Measurements from ENCODE around the gene GPSM1. TPM values are rescaled to one million over a fixed set of nuclear protein-coding genes. Genes with fewer than 3 reads are reported as not detected.
A peak's percentile ranks its signal among the peaks of the same experiment; 100 is the strongest.

Gene GPSM1
- total RNA-seq, 1 experiment from 2014 or later: 14.2 TPM

DNA sequence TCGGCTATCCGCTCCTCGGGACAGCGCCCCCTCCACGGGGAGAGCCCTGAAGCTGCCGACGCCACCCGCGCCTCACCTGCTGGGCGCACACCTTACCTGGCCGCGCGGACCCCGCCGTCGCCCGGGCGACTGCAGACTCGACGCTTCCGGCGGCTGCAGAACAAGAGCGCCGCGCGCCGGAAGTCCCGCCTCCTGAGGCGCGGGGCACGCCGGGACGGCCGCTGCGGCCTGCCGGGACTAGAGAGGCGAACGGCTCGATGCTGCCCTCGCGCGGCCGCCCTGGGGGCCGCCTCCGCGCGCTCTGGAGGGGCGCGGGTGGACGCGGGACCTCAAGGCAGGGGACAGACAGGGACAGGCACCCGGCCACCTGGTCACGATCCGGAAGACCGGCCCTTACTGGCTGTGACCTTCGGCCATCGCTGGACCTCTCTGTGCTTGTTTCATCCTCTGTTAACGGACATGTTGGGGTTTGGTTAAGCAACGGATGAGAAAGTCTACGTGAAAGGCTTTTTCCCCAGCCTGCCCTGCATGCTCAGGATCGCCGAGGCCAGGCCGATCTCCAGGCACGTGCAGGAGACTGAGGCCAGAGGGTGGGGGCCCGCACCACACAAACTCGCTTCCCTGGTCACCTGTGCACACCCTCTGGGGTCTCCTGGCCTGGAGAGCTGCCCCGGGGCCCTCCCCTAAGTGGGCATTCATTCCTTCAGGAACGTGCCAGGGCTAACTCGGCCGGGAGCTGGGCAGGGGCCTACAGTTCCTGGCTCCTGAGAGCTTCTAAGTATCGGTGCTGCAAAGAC, 72.9 kb downstream of the GPSM1 start, which contains the start of gene SNAPC4 (continued):
- TF ChIP-seq, protein P1, sequence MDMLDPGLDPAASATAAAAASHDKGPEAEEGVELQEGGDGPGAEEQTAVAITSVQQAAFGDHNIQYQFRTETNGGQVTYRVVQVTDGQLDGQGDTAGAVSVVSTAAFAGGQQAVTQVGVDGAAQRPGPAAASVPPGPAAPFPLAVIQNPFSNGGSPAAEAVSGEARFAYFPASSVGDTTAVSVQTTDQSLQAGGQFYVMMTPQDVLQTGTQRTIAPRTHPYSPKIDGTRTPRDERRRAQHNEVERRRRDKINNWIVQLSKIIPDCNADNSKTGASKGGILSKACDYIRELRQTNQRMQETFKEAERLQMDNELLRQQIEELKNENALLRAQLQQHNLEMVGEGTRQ (CRISPR knock-in tag; IDR thresholded peaks at IDR 0.05): peak; percentile 36; the same call in 1 of the 2 replicates
- TF ChIP-seq TEAD4 (CRISPR knock-in tag; IDR thresholded peaks at IDR 0.05) (no peak), PREB (CRISPR knock-in tag; IDR thresholded peaks at IDR 0.05; ENCODE audit: borderline replicate concordance) (no peak), ZNF281 (CRISPR knock-in tag; IDR thresholded peaks at IDR 0.05) (no peak), ZNF219 (CRISPR knock-in tag; IDR thresholded peaks at IDR 0.05; ENCODE audit: borderline replicate concordance) (no peak), SMAD4 (CRISPR knock-in tag; IDR thresholded peaks at IDR 0.05) (no peak), NFYB (CRISPR knock-in tag; conservative IDR thresholded peaks at IDR 0.05; ENCODE audit: low read depth) (no peak; the same call in 1 of the 2 replicates), TP53 (CRISPR knock-in tag; IDR thresholded peaks at IDR 0.05) (0 out of 2 replicates have a peak, but pooled peaks have one; percentile 49), ZNF532 (CRISPR knock-in tag; IDR thresholded peaks at IDR 0.05; ENCODE audit: borderline replicate concordance) (peak; percentile 4; the same call in 1 of the 2 replicates)

- H3K4me3 Mint-ChIP-seq: no peak overlapping the region
- CTCF ChIA-PET: interaction anchor here (0.6 to 2.1 kb wide), 18 partner anchors 8 to 285 kb away, joined by 3 to 18 read pairs (median 4); partner anchors contain the start of genes DNLZ, ENTR1 and PMPCA
- peaks cover 9% of the 10 kb centered on the region for H3K4me1 Mint-ChIP-seq
- H3K27ac Mint-ChIP-seq: peak overlapping the region; percentile 65; the same call in 1 of the 2 replicates
- POLR2A ChIA-PET: interaction anchor here (0.7 to 1.5 kb wide), 3 partner anchors 8 to 57 kb away, joined by 3 to 4 read pairs (median 3); no protein-coding TSS in a partner anchor
- TF ChIP-seq ZMAT4 (CRISPR knock-in tag; IDR thresholded peaks at IDR 0.05) (no peak), ZNF219 (CRISPR knock-in tag; IDR thresholded peaks at IDR 0.05; ENCODE audit: borderline replicate concordance) (no peak), FOXJ3 (CRISPR knock-in tag; IDR thresholded peaks at IDR 0.05; ENCODE audit: borderline replicate concordance) (no peak), ZNF263 (CRISPR knock-in tag; IDR thresholded peaks at IDR 0.05; ENCODE audit: low read depth) (no peak), ZNF423 (CRISPR knock-in tag; IDR thresholded peaks at IDR 0.05) (no peak), NR2C2 (CRISPR knock-in tag; IDR thresholded peaks at IDR 0.05) (no peak), TP53 (CRISPR knock-in tag; IDR thresholded peaks at IDR 0.05) (no peak), ELF4 (CRISPR knock-in tag; IDR thresholded peaks at IDR 0.05; ENCODE audit: low read depth) (no peak), SOX15 (CRISPR knock-in tag; IDR thresholded peaks at IDR 0.05) (no peak)
- TF ChIP-seq, protein P2, sequence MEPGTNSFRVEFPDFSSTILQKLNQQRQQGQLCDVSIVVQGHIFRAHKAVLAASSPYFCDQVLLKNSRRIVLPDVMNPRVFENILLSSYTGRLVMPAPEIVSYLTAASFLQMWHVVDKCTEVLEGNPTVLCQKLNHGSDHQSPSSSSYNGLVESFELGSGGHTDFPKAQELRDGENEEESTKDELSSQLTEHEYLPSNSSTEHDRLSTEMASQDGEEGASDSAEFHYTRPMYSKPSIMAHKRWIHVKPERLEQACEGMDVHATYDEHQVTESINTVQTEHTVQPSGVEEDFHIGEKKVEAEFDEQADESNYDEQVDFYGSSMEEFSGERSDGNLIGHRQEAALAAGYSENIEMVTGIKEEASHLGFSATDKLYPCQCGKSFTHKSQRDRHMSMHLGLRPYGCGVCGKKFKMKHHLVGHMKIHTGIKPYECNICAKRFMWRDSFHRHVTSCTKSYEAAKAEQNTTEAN (CRISPR knock-in tag; IDR thresholded peaks at IDR 0.05): no peak
- TF ChIP-seq, protein P3, sequence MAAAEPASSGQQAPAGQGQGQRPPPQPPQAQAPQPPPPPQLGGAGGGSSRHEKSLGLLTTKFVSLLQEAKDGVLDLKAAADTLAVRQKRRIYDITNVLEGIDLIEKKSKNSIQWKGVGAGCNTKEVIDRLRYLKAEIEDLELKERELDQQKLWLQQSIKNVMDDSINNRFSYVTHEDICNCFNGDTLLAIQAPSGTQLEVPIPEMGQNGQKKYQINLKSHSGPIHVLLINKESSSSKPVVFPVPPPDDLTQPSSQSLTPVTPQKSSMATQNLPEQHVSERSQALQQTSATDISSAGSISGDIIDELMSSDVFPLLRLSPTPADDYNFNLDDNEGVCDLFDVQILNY (CRISPR knock-in tag; IDR thresholded peaks at IDR 0.05): no peak
- H3K36me3 Mint-ChIP-seq: peaks cover 45% of the 10 kb centered on the region
- no peaks in the 10 kb centered on the region for H3K9me3 Mint-ChIP-seq
- no peaks in the 10 kb centered on the region for H3K27me3 Mint-ChIP-seq (ENCODE audit: low read depth)
- DNase-seq (ENCODE audit: low spot score): no peak
- no peak for ATAC-seq
Measured at GRCh38 chr9:136401173-136401922, 74.0 kb downstream of the GPSM1 start.

Data from WTC11 (cell line).